ENCODE data around the gene LRP2BP. TPM values are rescaled to one million over a fixed set of nuclear protein-coding genes. Genes with fewer than 3 reads are reported as not detected.

The LRP2BP gene
- polyA plus RNA-seq, 1 donor from 2014 or later, result 1.1 TPM

DNA sequence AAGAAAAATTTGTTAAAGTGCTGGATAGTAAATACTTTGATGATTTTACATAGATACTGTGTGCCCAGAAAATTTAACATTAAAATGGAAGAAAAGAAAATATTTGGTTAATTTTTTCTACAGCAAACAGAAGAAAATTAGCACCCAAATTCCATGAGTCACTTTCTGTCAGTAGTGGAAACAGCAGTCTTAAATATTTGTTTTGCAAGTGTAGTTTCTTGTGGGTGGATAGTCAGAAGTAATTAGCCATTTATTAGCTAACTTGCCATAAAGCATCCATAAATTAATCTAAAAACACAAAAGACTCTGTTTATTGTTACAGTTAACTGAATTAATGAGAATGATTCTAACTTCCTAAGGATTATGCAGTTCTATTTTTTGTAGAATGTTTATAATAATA, 39.7 kb upstream of the LRP2BP start:
- H3K36me3 ChIP-seq (ENCODE audit: insufficient read depth, low read length), result no peaks in the 10 kb centered on the region
- no peak overlapping the region for H3K9ac ChIP-seq (ENCODE audit: low read length)
- H3K4me2 ChIP-seq (ENCODE audit: low read length), result no peak overlapping the region
- no peaks in the 10 kb centered on the region for H3K27me3 ChIP-seq (ENCODE audit: insufficient read depth, low read depth, low read length)
- H4K20me1 ChIP-seq (ENCODE audit: insufficient read depth), result no peaks in the 10 kb centered on the region
- H3K9me3 ChIP-seq (ENCODE audit: low read length), result no peaks in the 10 kb centered on the region
- no peak for TF ChIP-seq TAF1 (IDR thresholded peaks at IDR 0.05; ENCODE audit: low read depth)
- TF ChIP-seq, protein P1, sequence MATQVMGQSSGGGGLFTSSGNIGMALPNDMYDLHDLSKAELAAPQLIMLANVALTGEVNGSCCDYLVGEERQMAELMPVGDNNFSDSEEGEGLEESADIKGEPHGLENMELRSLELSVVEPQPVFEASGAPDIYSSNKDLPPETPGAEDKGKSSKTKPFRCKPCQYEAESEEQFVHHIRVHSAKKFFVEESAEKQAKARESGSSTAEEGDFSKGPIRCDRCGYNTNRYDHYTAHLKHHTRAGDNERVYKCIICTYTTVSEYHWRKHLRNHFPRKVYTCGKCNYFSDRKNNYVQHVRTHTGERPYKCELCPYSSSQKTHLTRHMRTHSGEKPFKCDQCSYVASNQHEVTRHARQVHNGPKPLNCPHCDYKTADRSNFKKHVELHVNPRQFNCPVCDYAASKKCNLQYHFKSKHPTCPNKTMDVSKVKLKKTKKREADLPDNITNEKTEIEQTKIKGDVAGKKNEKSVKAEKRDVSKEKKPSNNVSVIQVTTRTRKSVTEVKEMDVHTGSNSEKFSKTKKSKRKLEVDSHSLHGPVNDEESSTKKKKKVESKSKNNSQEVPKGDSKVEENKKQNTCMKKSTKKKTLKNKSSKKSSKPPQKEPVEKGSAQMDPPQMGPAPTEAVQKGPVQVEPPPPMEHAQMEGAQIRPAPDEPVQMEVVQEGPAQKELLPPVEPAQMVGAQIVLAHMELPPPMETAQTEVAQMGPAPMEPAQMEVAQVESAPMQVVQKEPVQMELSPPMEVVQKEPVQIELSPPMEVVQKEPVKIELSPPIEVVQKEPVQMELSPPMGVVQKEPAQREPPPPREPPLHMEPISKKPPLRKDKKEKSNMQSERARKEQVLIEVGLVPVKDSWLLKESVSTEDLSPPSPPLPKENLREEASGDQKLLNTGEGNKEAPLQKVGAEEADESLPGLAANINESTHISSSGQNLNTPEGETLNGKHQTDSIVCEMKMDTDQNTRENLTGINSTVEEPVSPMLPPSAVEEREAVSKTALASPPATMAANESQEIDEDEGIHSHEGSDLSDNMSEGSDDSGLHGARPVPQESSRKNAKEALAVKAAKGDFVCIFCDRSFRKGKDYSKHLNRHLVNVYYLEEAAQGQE (IDR thresholded peaks at IDR 0.05; ENCODE audit: borderline replicate concordance), result no peak
- TF ChIP-seq SMC3 (conservative IDR thresholded peaks at IDR 0.05; ENCODE audit: poor library complexity), result no peak
- no peak for TF ChIP-seq MXI1 (conservative IDR thresholded peaks at IDR 0.05; ENCODE audit: poor library complexity, severe bottlenecking)
- H2AFZ ChIP-seq (ENCODE audit: low read depth, low read length), result no peak overlapping the region
- H3K4me3 ChIP-seq (ENCODE audit: low read length), result no peak overlapping the region
- H3K9me2 ChIP-seq (ENCODE audit: insufficient read depth, low read length), result no peaks in the 10 kb centered on the region
- no peak overlapping the region for H3K27ac ChIP-seq (ENCODE audit: low read length)
- no peaks in the 10 kb centered on the region for H3K79me2 ChIP-seq (replicated peaks; ENCODE audit: insufficient read depth, low read length)
- no peaks in the 10 kb centered on the region for H3F3A ChIP-seq (ENCODE audit: insufficient read depth, low read length, poor library complexity, severe bottlenecking)

DNA sequence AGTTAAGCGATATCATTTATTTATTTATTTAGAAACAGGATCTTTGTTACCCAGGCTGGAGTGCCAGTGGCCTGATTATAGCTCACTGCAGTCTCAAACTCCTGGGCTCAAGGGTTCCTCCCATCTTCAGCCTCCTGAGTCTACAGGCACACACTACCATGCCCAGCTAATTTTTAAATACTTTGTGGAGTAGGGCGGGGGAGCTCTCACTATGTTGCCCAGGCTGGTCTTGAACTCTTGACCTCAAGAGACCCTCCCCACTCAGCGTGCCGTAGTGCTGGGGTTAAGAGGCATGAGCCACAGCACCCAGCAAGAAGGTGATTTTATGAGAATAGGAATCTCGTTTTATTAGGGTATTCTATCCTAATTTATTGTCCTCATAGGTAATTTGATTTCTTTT, 33.9 kb upstream of the LRP2BP start:
- Histone ChIP-seq H3K9me3 (ENCODE audit: low read length) (no peaks in the 10 kb centered on the region), H3K4me2 (ENCODE audit: low read length) (no peak overlapping the region), H3K27me3 (ENCODE audit: insufficient read depth, low read depth, low read length) (no peaks in the 10 kb centered on the region), H3K36me3 (ENCODE audit: insufficient read depth, low read length) (no peaks in the 10 kb centered on the region), H3K4me3 (ENCODE audit: low read length) (no peak overlapping the region), H3K27ac (ENCODE audit: low read length) (no peak overlapping the region), H3K9ac (ENCODE audit: low read length) (no peak overlapping the region), H4K20me1 (ENCODE audit: insufficient read depth) (no peaks in the 10 kb centered on the region), H3K79me2 (replicated peaks; ENCODE audit: insufficient read depth, low read length) (peaks cover 10% of the 10 kb centered on the region), H2AFZ (ENCODE audit: low read depth, low read length) (no peak overlapping the region), H3K9me2 (ENCODE audit: insufficient read depth, low read length) (no peaks in the 10 kb centered on the region), H3F3A (ENCODE audit: insufficient read depth, low read length, poor library complexity, severe bottlenecking) (no peaks in the 10 kb centered on the region)
- no peak for TF ChIP-seq EZH2 (IDR thresholded peaks at IDR 0.05; ENCODE audit: borderline replicate concordance, insufficient read depth, low read length, poor library complexity, severe bottlenecking)
- no peak for TF ChIP-seq POLR2AphosphoS5 (IDR thresholded peaks at IDR 0.05)
- TF ChIP-seq RAD21 (conservative IDR thresholded peaks at IDR 0.05), result no peak
- no peak for TF ChIP-seq EP300 (conservative IDR thresholded peaks at IDR 0.05; ENCODE audit: poor library complexity, severe bottlenecking)
- TF ChIP-seq SMC3 (conservative IDR thresholded peaks at IDR 0.05; ENCODE audit: poor library complexity), result no peak

DNA sequence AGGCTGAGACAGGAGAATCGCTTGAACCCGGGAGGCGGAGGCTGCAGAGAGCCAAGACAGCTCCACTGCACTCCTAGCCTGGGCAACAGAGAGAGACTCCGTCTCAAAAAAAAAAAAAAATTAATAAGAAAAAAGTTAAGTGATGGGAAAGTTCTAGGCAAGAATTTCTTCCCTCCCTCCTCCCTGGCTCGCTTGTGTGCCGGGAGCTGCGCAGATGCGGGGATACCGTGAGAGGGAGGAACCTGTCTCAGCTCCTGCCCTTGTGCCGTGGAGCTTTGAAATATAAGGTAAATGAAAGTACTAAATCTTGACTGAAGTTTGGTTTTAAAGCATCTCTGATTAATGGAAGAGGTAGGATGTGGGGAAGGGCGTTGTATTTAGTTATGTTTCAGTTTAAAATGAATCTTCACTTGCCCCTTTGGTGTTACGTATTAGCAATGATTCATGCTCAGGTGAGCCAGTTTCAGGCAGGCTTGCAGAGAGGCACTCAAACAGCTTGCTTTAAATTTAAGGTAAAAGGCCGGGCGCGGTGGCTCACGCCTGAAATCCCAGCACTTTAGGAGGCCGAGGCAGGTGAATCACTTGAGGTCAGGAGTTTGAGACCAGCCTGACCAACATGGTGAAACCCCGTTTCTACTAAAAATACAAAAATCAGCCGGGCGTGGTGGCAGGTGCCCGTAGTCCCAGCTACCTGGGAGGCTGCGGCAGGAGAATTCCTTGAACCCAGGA, 31.4 kb upstream of the LRP2BP start:
- H3F3A ChIP-seq (ENCODE audit: insufficient read depth, low read length, poor library complexity, severe bottlenecking), result no peaks in the 10 kb centered on the region
- no peaks in the 10 kb centered on the region for H4K20me1 ChIP-seq (ENCODE audit: insufficient read depth)
- H2AFZ ChIP-seq (ENCODE audit: low read depth, low read length), result no peak overlapping the region
- H3K4me2 ChIP-seq (ENCODE audit: low read length), result no peak overlapping the region
- H3K4me3 ChIP-seq (ENCODE audit: low read length), result no peak overlapping the region
- H3K79me2 ChIP-seq (replicated peaks; ENCODE audit: insufficient read depth, low read length), result peaks cover 29% of the 10 kb centered on the region
- TF ChIP-seq, protein P2, sequence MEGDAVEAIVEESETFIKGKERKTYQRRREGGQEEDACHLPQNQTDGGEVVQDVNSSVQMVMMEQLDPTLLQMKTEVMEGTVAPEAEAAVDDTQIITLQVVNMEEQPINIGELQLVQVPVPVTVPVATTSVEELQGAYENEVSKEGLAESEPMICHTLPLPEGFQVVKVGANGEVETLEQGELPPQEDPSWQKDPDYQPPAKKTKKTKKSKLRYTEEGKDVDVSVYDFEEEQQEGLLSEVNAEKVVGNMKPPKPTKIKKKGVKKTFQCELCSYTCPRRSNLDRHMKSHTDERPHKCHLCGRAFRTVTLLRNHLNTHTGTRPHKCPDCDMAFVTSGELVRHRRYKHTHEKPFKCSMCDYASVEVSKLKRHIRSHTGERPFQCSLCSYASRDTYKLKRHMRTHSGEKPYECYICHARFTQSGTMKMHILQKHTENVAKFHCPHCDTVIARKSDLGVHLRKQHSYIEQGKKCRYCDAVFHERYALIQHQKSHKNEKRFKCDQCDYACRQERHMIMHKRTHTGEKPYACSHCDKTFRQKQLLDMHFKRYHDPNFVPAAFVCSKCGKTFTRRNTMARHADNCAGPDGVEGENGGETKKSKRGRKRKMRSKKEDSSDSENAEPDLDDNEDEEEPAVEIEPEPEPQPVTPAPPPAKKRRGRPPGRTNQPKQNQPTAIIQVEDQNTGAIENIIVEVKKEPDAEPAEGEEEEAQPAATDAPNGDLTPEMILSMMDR (IDR thresholded peaks at IDR 0.05; ENCODE audit: poor library complexity, severe bottlenecking), result no peak
- no peak for TF ChIP-seq RAD21 (conservative IDR thresholded peaks at IDR 0.05)
- TF ChIP-seq SMC3 (conservative IDR thresholded peaks at IDR 0.05; ENCODE audit: poor library complexity), result no peak
- H3K27ac ChIP-seq (ENCODE audit: low read length), result no peak overlapping the region
- H3K9me2 ChIP-seq (ENCODE audit: insufficient read depth, low read length), result no peaks in the 10 kb centered on the region
- H3K9ac ChIP-seq (ENCODE audit: low read length), result no peak overlapping the region
- no peaks in the 10 kb centered on the region for H3K27me3 ChIP-seq (ENCODE audit: insufficient read depth, low read depth, low read length)
- H3K36me3 ChIP-seq (ENCODE audit: insufficient read depth, low read length), result no peaks in the 10 kb centered on the region
- no peaks in the 10 kb centered on the region for H3K9me3 ChIP-seq (ENCODE audit: low read length)

Data from neural cell (in vitro differentiated cells).